Right atrium auricular region (tissue), 2 donors: ENCODE measurements around the gene CFAP299. TPM values are rescaled to one million over a fixed set of nuclear protein-coding genes. Genes with fewer than 3 reads are reported as not detected.

Source experiments
- DNase-seq: peaks from one replicate; pipeline ENCODE4 v3.0.0-alpha.2; 2019; ENCODE audit warnings: low spot score
- H3K27ac ChIP-seq, 2 donors: fragments of 200-600 bp; sonication (generic); 1 replicate in 1 of 2; 2 replicates in 1 of 2; pipeline ENCODE4 v1.5.1; 2016 to 2019
- H3K27me3 ChIP-seq, 2 donors: fragments of 200-600 bp; sonication (generic); one replicate each; pipeline versions ENCODE4 v1.5.1 to v1.6.0; 2017 to 2019
- H3K36me3 ChIP-seq: fragments of 200-600 bp; sonication (generic); one replicate; pipeline ENCODE4 v1.5.1; 2016
- H3K4me1 ChIP-seq, 2 donors: fragments of 200-600 bp; sonication (generic); one replicate each; pipeline versions ENCODE4 v1.5.1 to v1.6.0; 2017 to 2019
- H3K4me3 ChIP-seq, 2 donors: fragments of 200-600 bp; sonication (generic); 1 replicate in 1 of 2; 2 replicates in 1 of 2; pipeline ENCODE4 v1.5.1; 2017 to 2019; ENCODE audit warnings: mild to moderate bottlenecking in 1 of 2, moderate library complexity in 1 of 2
- H3K9me3 ChIP-seq, 2 donors: fragments of 200-600 bp; sonication (generic); one replicate each; pipeline ENCODE4 v1.5.1; 2019
- total RNA-seq, 2 donors: library from RNA; depleted of rRNA; stranded (reverse); fragments of >200 nt; gene quantifications; one replicate each; pipeline ENCODE4 v1.1.0, GENCODE V29; 2016
- TF ChIP-seq, protein P1 (sequence below), 2 donors: fragments of 200-600 bp; sonication (generic); IDR thresholded peaks; one replicate each; pipeline ENCODE4 v1.5.1; 2019; ENCODE audit warnings: antibody characterized with exemption in 2 of 2

The CFAP299 gene
- total RNA-seq, 2 donors from 2014 or later: not detected

DNA sequence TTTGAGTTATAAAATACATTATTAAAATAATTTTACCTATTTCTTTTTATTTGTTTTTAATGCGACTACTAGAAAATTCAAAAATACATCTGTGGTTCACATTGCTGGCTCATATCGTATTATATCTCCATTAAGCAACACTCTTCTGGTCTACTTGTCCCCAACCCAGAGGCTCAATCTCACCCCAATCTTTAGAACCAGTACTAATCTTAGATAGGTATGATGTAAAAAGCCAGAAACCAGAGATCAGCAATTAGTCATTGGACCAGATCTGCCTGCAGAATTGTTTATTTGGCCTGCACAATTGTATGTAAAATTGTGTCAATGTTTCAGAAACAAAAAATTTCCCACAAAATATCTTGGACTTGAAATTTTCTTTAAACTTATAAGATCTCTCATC lies 539.4 kb downstream of the CFAP299 start:
- Histone ChIP-seq H3K36me3 (no peaks in the 10 kb centered on the region), H3K9me3 (no peaks in the 10 kb centered on the region), H3K4me1 (no peaks in the 10 kb centered on the region), H3K27me3 (no peaks in the 10 kb centered on the region), H3K4me3 (no peak overlapping the region), H3K27ac (no peak overlapping the region)
- DNase-seq: no peak
- TF ChIP-seq, protein P1, sequence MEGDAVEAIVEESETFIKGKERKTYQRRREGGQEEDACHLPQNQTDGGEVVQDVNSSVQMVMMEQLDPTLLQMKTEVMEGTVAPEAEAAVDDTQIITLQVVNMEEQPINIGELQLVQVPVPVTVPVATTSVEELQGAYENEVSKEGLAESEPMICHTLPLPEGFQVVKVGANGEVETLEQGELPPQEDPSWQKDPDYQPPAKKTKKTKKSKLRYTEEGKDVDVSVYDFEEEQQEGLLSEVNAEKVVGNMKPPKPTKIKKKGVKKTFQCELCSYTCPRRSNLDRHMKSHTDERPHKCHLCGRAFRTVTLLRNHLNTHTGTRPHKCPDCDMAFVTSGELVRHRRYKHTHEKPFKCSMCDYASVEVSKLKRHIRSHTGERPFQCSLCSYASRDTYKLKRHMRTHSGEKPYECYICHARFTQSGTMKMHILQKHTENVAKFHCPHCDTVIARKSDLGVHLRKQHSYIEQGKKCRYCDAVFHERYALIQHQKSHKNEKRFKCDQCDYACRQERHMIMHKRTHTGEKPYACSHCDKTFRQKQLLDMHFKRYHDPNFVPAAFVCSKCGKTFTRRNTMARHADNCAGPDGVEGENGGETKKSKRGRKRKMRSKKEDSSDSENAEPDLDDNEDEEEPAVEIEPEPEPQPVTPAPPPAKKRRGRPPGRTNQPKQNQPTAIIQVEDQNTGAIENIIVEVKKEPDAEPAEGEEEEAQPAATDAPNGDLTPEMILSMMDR (IDR thresholded peaks at IDR 0.05): no peak

GRCh38 chr4:80875642-80876041 lies 540.1 kb downstream of the CFAP299 start:
- Histone ChIP-seq H3K4me3 (no peak overlapping the region), H3K4me1 (no peaks in the 10 kb centered on the region), H3K9me3 (no peaks in the 10 kb centered on the region), H3K27me3 (no peaks in the 10 kb centered on the region), H3K36me3 (no peaks in the 10 kb centered on the region), H3K27ac (no peak overlapping the region)
- TF ChIP-seq, protein P1 (IDR thresholded peaks at IDR 0.05): no peak
- no peak for DNase-seq

- TF ChIP-seq, protein P1 (IDR thresholded peaks at IDR 0.05): no peak
- no peak for DNase-seq
- H3K27me3 ChIP-seq: no peaks in the 10 kb centered on the region
Observed at GRCh38 chr4:80876810-80877209, 541.3 kb downstream of the CFAP299 start.

DNA sequence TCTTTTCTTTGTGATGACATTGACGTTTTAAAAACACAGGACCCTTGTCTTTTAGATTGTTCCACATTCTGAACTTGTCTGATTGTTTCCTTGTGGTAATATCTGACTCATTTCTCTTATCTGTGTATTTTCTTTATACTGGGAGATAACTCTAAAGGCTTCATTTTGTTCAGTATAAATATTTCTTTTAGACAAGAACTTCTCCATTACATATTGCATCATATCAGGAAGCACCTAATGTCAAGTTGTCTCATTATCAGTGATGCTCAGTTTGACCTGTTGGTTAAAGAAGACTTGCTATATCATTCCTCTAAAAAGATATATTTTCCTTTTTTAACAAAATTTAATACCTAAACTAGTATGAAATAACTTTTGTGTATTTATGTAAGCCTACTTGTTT lies 542.7 kb downstream of the CFAP299 start:
- no peaks in the 10 kb centered on the region for H3K27me3 ChIP-seq
- no peak overlapping the region for H3K4me3 ChIP-seq
- TF ChIP-seq, protein P1 (IDR thresholded peaks at IDR 0.05): no peak
- DNase-seq: no peak
- no peak overlapping the region for H3K27ac ChIP-seq
- no peaks in the 10 kb centered on the region for H3K36me3 ChIP-seq
- H3K9me3 ChIP-seq: no peaks in the 10 kb centered on the region
- H3K4me1 ChIP-seq: no peaks in the 10 kb centered on the region

More at GRCh38 chr4:80876810-80877209, 541.3 kb downstream of the CFAP299 start:
- no peak overlapping the region for H3K4me3 ChIP-seq
- H3K36me3 ChIP-seq: no peaks in the 10 kb centered on the region
- H3K4me1 ChIP-seq: no peaks in the 10 kb centered on the region
- no peaks in the 10 kb centered on the region for H3K9me3 ChIP-seq
- H3K27ac ChIP-seq: no peak overlapping the region

DNA sequence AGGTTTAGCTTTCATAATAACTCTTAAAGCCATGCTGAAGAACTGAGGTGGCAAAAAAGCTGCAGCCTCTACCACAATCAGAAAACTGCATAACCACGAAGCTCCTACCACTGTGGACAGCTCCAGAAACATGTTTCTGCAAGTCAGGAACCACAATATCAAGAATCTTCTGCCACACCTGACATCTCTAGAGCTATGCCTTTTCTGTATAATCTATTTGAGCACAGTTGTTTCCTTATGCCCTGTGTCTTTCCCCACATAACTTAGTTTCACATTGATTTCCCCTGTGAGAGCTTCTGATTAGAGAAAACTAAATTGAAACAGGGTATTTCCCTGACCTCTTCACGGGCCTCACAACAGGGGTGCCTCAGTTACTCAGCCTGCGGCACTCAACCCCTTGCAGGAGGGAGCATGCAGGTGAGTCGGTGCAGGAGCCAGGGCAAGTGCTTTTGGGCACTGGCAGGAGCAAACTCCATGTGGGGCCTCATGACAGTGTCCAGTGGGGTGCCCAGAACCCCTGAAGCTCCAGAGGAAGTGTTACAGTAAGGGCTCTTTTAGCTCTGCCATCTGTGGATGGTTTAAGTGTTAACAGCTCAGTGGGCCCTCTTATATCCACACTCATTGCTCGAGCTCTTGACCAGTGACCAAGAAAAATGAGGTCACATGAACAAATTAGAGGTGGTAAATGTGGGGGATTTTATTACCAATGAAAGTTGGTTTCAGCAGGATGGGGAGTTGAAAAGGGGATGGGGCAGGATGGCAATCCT lies 562.2 kb downstream of the CFAP299 start:
- no peak overlapping the region for H3K4me3 ChIP-seq
- H3K9me3 ChIP-seq: no peaks in the 10 kb centered on the region
- H3K36me3 ChIP-seq: no peaks in the 10 kb centered on the region
- DNase-seq: no peak
- TF ChIP-seq, protein P1 (IDR thresholded peaks at IDR 0.05): no peak
- no peaks in the 10 kb centered on the region for H3K4me1 ChIP-seq
- H3K27me3 ChIP-seq: no peaks in the 10 kb centered on the region
- H3K27ac ChIP-seq: no peak overlapping the region

GRCh38 chr4:80900908-80901307 lies 565.4 kb downstream of the CFAP299 start:
- DNase-seq: no peak
- Histone ChIP-seq H3K36me3 (no peaks in the 10 kb centered on the region), H3K4me3 (no peak overlapping the region), H3K9me3 (no peaks in the 10 kb centered on the region), H3K27ac (no peak overlapping the region), H3K27me3 (no peaks in the 10 kb centered on the region), H3K4me1 (no peaks in the 10 kb centered on the region)
- TF ChIP-seq, protein P1 (IDR thresholded peaks at IDR 0.05): no peak
